GM10266 (cell line): ENCODE measurements around the gene U2AF1L4.

Experiments
- DNase-seq: peaks from one replicate; pipeline ENCODE4 v3.0.0; 2012; ENCODE audit errors: extremely low spot score
- TF ChIP-seq, protein P1 (sequence below): IDR thresholded peaks from 2 replicates; pipeline ENCODE4 v1.5.1; 2012; ENCODE audit warnings: mild to moderate bottlenecking, low read depth; ENCODE audit not compliant: control insufficient read depth, insufficient read depth; ENCODE audit errors: missing control alignments

U2AF1L4 gene

DNA sequence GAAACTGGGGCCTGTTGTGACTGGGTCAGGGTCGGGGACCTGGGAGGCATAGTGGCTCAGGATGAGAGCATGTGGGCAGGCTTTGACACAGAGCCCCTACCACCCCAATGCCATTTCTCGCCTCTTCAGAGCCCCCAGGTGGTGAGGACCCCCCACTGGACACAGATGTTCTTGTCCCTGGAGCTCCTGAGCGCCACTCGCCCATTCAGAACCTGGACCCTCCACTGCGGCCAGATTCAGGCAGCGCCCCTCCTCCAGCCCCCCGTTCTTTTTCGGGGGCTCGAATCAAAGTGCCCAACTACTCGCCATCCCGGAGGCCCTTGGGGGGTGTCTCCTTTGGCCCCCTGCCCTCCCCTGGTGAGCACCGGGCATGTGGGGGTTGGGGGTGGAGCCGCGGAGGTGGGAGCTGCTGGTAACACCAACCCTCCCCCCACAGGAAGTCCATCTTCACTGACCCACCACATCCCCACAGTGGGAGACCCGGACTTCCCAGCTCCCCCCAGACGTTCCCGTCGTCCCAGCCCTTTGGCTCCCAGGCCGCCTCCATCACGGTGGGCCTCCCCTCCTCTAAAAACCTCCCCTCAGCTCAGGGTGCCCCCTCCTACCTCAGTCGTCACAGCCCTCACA, 13.3 kb downstream of the U2AF1L4 start:
- DNase-seq = no peak
- TF ChIP-seq, protein P1, sequence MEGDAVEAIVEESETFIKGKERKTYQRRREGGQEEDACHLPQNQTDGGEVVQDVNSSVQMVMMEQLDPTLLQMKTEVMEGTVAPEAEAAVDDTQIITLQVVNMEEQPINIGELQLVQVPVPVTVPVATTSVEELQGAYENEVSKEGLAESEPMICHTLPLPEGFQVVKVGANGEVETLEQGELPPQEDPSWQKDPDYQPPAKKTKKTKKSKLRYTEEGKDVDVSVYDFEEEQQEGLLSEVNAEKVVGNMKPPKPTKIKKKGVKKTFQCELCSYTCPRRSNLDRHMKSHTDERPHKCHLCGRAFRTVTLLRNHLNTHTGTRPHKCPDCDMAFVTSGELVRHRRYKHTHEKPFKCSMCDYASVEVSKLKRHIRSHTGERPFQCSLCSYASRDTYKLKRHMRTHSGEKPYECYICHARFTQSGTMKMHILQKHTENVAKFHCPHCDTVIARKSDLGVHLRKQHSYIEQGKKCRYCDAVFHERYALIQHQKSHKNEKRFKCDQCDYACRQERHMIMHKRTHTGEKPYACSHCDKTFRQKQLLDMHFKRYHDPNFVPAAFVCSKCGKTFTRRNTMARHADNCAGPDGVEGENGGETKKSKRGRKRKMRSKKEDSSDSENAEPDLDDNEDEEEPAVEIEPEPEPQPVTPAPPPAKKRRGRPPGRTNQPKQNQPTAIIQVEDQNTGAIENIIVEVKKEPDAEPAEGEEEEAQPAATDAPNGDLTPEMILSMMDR = no peak

DNA sequence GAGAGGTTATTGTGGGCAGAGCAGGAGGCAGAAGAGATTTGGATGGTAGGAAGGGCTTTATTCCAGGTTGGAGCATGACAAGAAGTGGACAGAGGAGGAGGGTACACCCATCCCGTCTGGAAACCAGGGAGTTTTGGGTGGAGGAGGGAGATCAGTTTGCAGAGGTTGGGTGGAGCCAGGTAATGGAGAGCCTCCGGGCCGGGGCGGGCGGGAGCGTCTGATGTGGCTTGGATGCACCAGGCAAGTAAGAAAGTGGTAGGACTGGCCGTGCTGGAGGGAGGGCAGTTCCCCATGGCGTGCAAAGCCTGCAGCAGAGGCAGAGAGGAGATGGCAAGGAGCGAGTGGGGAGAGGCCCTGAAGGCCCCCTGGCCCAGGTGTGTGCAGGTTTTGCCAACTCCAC, 13.9 kb downstream of the U2AF1L4 start:
- TF ChIP-seq, protein P1 = no peak
- DNase-seq = no peak

DNA sequence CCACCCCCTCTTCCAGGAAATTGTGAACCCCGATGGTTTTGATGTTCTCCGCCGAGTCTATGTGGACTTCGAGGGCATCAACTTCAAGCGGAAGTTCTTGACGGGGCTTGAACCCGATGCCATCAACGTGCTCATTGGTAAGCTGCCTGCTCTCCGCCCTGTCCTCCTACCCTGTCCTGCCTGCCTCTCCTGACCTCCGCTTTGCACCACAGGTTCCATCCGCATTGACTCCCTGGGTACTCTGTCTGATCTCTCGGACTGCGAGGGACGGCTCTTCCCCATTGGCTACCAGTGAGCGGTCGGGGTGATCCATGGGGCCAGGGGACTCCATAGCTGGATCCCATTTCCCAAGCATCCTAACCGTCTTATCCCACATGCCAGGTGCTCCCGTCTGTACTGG, 14.9 kb downstream of the U2AF1L4 start:
- TF ChIP-seq, protein P1 = no peak
- no peak for DNase-seq

DNA sequence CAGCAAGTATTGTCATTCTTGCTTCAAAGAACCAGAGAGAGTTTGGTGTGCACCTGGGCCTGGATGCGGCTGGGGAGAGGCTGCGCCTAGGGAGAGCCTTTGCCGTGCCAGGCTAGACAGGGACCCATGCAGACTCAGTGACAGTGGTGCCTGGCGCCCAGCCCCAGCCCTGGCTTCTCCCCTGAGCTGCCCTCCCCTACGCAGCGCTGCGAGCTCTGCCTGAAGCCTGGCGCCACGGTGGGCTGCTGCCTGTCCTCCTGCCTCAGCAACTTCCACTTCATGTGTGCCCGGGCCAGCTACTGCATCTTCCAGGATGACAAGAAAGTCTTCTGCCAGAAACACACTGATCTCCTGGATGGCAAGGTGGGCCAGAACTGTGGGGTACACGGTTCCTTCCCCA, 15.5 kb downstream of the U2AF1L4 start:
- DNase-seq = no peak
- TF ChIP-seq, protein P1 = no peak

DNA sequence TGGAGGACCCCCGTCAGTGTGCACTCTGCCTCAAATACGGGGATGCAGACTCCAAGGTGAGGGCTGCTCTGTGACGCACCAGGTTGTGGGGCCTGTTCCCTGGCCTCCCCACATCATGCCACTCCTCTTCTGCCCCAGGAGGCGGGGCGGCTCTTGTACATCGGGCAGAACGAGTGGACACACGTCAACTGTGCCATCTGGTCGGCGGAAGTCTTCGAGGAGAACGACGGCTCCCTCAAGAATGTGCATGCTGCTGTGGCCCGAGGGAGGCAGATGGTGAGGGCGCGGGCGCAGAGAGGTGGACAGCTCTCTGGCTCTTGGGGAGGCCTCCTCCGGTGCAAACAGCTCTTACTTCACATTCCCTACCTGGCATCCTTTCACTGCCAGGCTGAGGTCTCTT, 16.2 kb downstream of the U2AF1L4 start:
- DNase-seq = no peak
- TF ChIP-seq, protein P1 = no peak

DNA sequence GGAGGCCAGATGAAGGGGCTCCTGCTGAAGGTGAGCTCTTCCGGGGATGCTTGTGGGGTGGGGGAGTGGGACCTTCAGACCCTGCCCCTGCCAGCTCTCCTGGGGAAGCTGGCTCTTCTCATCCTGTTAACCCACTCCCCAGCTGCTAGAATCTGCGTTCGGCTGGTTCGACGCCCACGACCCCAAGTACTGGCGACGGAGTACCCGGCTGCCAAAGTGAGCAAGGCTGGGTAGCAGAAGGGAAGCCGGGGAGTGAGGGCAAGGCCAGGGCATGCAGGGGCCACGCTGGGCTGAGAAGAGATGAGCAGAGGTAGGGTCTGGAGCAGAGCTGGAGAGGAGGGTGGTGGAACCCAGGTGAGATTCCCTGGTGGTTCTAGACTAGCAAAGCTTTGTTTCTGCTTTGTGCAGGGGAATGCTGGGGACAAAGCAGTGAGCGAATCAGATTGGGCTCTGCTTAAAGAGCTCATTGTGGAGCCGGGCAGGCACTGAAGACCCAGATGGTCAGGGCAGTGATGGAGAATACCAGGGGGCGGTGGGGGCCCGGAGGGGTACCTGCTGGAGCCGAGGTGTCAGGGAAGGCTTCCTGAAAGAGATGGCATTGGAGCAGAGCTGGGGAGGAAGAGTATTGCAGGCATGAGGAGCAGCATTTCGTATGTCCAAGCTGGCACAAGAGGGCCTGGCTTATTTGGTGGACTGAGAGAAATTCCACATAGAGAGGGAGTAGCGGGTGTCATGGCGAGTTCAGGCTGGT, 17.1 kb downstream of the U2AF1L4 start:
- TF ChIP-seq, protein P1 = no peak
- no peak for DNase-seq

DNA sequence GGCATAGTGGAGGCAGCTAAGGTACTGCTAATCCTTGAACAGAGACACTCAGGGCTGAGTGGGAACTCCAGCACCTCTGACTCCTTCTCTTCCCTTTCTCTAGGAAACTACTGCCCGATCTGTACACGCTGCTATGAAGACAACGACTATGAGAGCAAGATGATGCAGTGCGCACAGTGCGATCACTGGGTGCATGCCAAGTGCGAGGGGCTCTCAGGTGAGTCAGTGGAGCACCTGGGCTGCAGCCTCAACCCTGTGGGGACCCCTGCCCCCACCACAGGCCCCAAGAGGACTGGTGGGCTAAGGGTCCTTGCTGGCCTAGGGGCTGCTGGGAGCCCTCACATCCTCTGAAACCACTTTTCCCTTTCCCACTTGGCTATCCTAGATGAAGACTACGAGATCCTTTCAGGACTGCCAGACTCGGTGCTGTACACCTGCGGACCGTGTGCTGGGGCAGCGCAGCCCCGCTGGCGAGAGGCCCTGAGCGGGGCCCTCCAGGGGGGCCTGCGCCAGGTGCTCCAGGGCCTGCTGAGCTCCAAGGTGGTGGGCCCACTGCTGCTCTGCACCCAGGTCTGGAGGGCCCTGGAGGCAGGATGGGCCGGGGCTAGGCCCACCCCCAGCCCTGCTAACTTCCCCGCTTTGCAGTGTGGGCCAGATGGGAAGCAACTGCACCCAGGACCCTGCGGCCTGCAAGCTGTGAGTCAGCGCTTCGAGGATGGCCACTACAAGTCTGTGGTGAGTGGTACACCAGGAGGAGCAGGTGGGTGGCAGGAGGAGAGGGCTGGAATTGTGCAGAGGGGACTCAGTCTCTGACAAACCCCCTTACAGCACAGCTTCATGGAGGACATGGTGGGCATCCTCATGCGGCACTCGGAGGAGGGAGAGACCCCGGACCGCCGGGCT, 17.9 kb downstream of the U2AF1L4 start:
- TF ChIP-seq, protein P1 = no peak
- DNase-seq = no peak
